ENCODE data around the gene CACTIN.

GRCh38 chr19:3648037-3648905 is 21.7 kb upstream of the CACTIN start:
- TF ChIP-seq POLR2A (IDR thresholded peaks at IDR 0.05) (no peak), CTCF (IDR thresholded peaks at IDR 0.05) (no peak)

All from lower leg skin (tissue), 3 donors.